Neural cell (in vitro differentiated cells): ENCODE data around the gene INSIG1.

ENCODE experiments used
- EP300 ChIP-seq: fragments of 450-650 bp; conservative IDR thresholded peaks from 2 replicates; pipeline ENCODE4 v1.6.1; 2014; ENCODE audit warnings: antibody characterized with exemption, mild to moderate bottlenecking, moderate library complexity; ENCODE audit not compliant: poor library complexity, severe bottlenecking
- EZH2 ChIP-seq: fragments of 200-600, 300-800 bp; shearing (Covaris generic), sonication (generic); IDR thresholded peaks from 2 replicates; pipeline ENCODE4 v1.6.1; 2014; ENCODE audit warnings: antibody characterized with exemption, low read length, borderline replicate concordance, mild to moderate bottlenecking; ENCODE audit not compliant: insufficient read depth, poor library complexity, severe bottlenecking
- MXI1 ChIP-seq: fragments of 450-650 bp; conservative IDR thresholded peaks from 2 replicates; pipeline ENCODE4 v1.6.1; 2014; ENCODE audit warnings: antibody characterized with exemption, mild to moderate bottlenecking; ENCODE audit not compliant: poor library complexity, severe bottlenecking
- RAD21 ChIP-seq: fragments of 450-650 bp; conservative IDR thresholded peaks from 2 replicates; pipeline ENCODE4 v1.6.1; 2014; ENCODE audit warnings: antibody characterized with exemption, mild to moderate bottlenecking, moderate library complexity
- SMC3 ChIP-seq: fragments of 450-650 bp; conservative IDR thresholded peaks from 2 replicates; pipeline ENCODE4 v1.6.1; 2014; ENCODE audit warnings: antibody characterized with exemption, mild to moderate bottlenecking, moderate library complexity; ENCODE audit not compliant: poor library complexity
- TAF1 ChIP-seq: IDR thresholded peaks from 2 replicates; pipeline ENCODE4 v1.6.1; 2012; ENCODE audit warnings: low read depth
- TF ChIP-seq, protein P1 (sequence below): fragments of 450-650 bp; IDR thresholded peaks from 2 replicates; pipeline ENCODE4 v1.5.1; 2014; ENCODE audit warnings: antibody characterized with exemption, mild to moderate bottlenecking, moderate library complexity; ENCODE audit not compliant: poor library complexity, severe bottlenecking
- TF ChIP-seq, protein P2 (sequence below): IDR thresholded peaks from 2 replicates; pipeline ENCODE4 v1.6.1; 2012; ENCODE audit warnings: borderline replicate concordance

DNA sequence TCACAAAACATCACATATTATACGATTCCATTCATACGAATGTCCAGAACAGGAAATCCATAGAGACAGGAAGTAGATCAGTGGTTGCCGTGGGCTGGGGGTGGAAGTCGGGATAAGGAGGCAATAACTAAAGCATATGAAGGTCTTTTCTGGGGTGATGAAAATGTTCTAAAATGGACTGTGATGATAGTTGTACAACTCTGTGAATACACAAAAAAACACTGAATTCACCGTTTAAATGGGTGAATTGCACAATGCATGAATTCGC is 3.2 kb upstream of the INSIG1 start:
- TF ChIP-seq RAD21: no peak
- TF ChIP-seq, protein P1, sequence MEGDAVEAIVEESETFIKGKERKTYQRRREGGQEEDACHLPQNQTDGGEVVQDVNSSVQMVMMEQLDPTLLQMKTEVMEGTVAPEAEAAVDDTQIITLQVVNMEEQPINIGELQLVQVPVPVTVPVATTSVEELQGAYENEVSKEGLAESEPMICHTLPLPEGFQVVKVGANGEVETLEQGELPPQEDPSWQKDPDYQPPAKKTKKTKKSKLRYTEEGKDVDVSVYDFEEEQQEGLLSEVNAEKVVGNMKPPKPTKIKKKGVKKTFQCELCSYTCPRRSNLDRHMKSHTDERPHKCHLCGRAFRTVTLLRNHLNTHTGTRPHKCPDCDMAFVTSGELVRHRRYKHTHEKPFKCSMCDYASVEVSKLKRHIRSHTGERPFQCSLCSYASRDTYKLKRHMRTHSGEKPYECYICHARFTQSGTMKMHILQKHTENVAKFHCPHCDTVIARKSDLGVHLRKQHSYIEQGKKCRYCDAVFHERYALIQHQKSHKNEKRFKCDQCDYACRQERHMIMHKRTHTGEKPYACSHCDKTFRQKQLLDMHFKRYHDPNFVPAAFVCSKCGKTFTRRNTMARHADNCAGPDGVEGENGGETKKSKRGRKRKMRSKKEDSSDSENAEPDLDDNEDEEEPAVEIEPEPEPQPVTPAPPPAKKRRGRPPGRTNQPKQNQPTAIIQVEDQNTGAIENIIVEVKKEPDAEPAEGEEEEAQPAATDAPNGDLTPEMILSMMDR: no peak
- TF ChIP-seq, protein P2, sequence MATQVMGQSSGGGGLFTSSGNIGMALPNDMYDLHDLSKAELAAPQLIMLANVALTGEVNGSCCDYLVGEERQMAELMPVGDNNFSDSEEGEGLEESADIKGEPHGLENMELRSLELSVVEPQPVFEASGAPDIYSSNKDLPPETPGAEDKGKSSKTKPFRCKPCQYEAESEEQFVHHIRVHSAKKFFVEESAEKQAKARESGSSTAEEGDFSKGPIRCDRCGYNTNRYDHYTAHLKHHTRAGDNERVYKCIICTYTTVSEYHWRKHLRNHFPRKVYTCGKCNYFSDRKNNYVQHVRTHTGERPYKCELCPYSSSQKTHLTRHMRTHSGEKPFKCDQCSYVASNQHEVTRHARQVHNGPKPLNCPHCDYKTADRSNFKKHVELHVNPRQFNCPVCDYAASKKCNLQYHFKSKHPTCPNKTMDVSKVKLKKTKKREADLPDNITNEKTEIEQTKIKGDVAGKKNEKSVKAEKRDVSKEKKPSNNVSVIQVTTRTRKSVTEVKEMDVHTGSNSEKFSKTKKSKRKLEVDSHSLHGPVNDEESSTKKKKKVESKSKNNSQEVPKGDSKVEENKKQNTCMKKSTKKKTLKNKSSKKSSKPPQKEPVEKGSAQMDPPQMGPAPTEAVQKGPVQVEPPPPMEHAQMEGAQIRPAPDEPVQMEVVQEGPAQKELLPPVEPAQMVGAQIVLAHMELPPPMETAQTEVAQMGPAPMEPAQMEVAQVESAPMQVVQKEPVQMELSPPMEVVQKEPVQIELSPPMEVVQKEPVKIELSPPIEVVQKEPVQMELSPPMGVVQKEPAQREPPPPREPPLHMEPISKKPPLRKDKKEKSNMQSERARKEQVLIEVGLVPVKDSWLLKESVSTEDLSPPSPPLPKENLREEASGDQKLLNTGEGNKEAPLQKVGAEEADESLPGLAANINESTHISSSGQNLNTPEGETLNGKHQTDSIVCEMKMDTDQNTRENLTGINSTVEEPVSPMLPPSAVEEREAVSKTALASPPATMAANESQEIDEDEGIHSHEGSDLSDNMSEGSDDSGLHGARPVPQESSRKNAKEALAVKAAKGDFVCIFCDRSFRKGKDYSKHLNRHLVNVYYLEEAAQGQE: no peak
- no peak for TF ChIP-seq EZH2
- no peak for TF ChIP-seq EP300
- no peak for TF ChIP-seq SMC3
- no peak for TF ChIP-seq TAF1
- no peak for TF ChIP-seq MXI1
